Prostate gland (tissue), 2 donors: ENCODE data around the gene ANO6. TPM values are rescaled to one million over a fixed set of nuclear protein-coding genes. Genes with fewer than 3 reads are reported as not detected.
"Not testable (repeated sequence)": the region's sequence is repeated elsewhere in the genome, so short reads cannot be mapped to it uniquely, and the experiment has no call there.

Source experiments
- DNase-seq: peaks from one replicate; pipeline ENCODE4 v3.0.0-alpha.2; 2019; ENCODE audit warnings: low spot score
- H3K27ac ChIP-seq, 2 donors: fragments of 200-600 bp; sonication (generic); 2 replicates each; pipeline ENCODE4 v1.5.1; 2017 to 2019
- H3K27me3 ChIP-seq: fragments of 200-600 bp; sonication (generic); replicated peaks from 2 replicates; pipeline ENCODE4 v1.5.1; 2019; ENCODE audit not compliant: insufficient read depth
- H3K36me3 ChIP-seq, 2 donors: fragments of 200-600 bp; sonication (generic); 1 replicate in 1 of 2; 2 replicates in 1 of 2; pipeline versions ENCODE4 v1.5.1 to v1.8.1; 2017 to 2019
- H3K4me1 ChIP-seq: fragments of 200-600 bp; sonication (generic); replicated peaks from 2 replicates; pipeline ENCODE4 v1.5.1; 2019
- H3K4me3 ChIP-seq, 2 donors: fragments of 200-600 bp; sonication (generic); 2 replicates each; pipeline ENCODE4 v1.5.1; 2017 to 2019
- H3K9me3 ChIP-seq: fragments of 200-600 bp; sonication (generic); 2 replicates; pipeline ENCODE4 v1.5.1; 2017
- POLR2A ChIP-seq: fragments of 450-650 bp; IDR thresholded peaks from one replicate; pipeline ENCODE4 v1.6.1; 2016; ENCODE audit warnings: antibody characterized with exemption, mild to moderate bottlenecking
- POLR2AphosphoS5 ChIP-seq: sonication (generic); formaldehyde crosslinking; IDR thresholded peaks from one replicate; pipeline ENCODE4 v1.6.1; 2017; ENCODE audit warnings: antibody characterized with exemption
- WGBS: methylation state at CpG from one replicate; pipeline ENCODE4 v1.1.5; 2018; 5-methylcytosine and 5-hydroxymethylcytosine counted together
- intact Hi-C: fragments of 100-400 bp; cut with DNase I; formaldehyde crosslinking; loops from one replicate; pipeline ENCODE4 v1.14.2; 2022
- total RNA-seq, 2 donors: library from RNA; depleted of rRNA; stranded (reverse); fragments of >200 nt; gene quantifications; one replicate each; pipeline ENCODE4 v1.1.0, GENCODE V29; 2016
- TF ChIP-seq, protein P1 (sequence below), 4 experiments: fragments of 200-600 bp in 2 of 4; fragments of 450-650 bp in 2 of 4; sonication (generic) in 2 of 4; IDR thresholded peaks; 1 replicate in 3 of 4; 2 replicates in 1 of 4; pipeline ENCODE4 v1.5.1; 2016 to 2019; ENCODE audit warnings: antibody characterized with exemption in 4 of 4, mild to moderate bottlenecking in 2 of 4, moderate library complexity in 2 of 4

ANO6 gene
- total RNA-seq, 2 donors from 2014 or later: 36.8 to 78.8 TPM

- TF ChIP-seq POLR2AphosphoS5: no peak
- TF ChIP-seq POLR2A: no peak
- TF ChIP-seq, protein P1, sequence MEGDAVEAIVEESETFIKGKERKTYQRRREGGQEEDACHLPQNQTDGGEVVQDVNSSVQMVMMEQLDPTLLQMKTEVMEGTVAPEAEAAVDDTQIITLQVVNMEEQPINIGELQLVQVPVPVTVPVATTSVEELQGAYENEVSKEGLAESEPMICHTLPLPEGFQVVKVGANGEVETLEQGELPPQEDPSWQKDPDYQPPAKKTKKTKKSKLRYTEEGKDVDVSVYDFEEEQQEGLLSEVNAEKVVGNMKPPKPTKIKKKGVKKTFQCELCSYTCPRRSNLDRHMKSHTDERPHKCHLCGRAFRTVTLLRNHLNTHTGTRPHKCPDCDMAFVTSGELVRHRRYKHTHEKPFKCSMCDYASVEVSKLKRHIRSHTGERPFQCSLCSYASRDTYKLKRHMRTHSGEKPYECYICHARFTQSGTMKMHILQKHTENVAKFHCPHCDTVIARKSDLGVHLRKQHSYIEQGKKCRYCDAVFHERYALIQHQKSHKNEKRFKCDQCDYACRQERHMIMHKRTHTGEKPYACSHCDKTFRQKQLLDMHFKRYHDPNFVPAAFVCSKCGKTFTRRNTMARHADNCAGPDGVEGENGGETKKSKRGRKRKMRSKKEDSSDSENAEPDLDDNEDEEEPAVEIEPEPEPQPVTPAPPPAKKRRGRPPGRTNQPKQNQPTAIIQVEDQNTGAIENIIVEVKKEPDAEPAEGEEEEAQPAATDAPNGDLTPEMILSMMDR (IDR thresholded peaks at IDR 0.05): no peak
- H3K36me3 ChIP-seq: no peaks in the 10 kb centered on the region
- H3K27ac ChIP-seq: no peak overlapping the region
- WGBS: 94% methylated on average over 4 of the region's 4 CpGs
- H3K4me3 ChIP-seq: no peak overlapping the region
- H3K9me3 ChIP-seq: no peaks in the 10 kb centered on the region
- H3K4me1 ChIP-seq: no peaks in the 10 kb centered on the region
- no peak for DNase-seq
- intact Hi-C loops: no loop called here
- H3K27me3 ChIP-seq: no peaks in the 10 kb centered on the region
Measured at GRCh38 chr12:45260854-45261253, 45.0 kb downstream of the ANO6 start.

DNA sequence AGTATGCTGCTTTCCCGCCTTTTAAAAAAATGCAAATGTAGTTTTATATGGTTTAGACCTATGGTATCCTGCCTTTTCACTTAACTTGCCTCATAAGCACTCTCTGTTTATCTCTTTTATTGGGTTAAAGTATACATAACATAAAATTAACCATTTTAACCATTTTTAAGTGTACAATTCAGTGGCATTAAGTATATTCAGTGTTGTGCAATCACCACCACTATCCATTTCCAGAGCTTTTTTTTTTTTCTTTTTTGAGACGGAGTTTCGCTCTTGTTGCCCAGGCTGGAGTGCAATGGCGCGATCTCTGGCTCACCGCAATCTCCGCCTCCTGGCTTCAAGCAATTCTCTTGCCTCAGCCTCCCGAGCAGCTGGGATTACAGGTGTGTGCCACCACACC lies 46.3 kb downstream of the ANO6 start:
- H3K27ac ChIP-seq, H3K36me3 ChIP-seq, DNase-seq, H3K4me3 ChIP-seq, H3K9me3 ChIP-seq, intact Hi-C loops, H3K4me1 ChIP-seq, H3K27me3 ChIP-seq: not testable (repeated sequence)
- WGBS: 98% methylated on average over 8 of the region's 8 CpGs

DNA sequence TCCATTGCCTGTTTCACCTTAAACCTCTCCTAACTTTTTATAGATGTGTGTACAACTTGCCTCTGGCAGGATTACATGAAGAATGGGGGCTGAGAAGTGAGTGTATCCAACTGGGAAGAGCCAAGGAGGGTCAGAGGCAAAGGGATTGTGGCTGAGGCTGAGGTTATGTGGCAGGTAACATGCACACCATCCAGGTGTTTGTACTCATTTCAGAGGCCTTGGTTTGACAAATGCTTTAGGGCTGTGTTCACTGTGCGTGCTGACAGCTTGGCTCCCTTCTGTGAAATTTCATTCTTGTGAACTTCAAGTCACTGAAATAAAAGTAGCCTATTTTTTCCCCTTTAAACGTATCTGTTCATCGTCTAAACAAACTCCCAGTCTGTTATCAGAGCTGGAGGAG lies 47.7 kb downstream of the ANO6 start:
- WGBS: 66% methylated on average over 3 of the region's 3 CpGs
- TF ChIP-seq POLR2AphosphoS5 (no peak), POLR2A (no peak)
- TF ChIP-seq, protein P1 (IDR thresholded peaks at IDR 0.05): no peak
- Histone ChIP-seq H3K4me1 (no peaks in the 10 kb centered on the region), H3K9me3 (no peaks in the 10 kb centered on the region), H3K27me3 (no peaks in the 10 kb centered on the region), H3K36me3 (no peaks in the 10 kb centered on the region), H3K27ac (no peak overlapping the region), H3K4me3 (no peak overlapping the region)
- DNase-seq: no peak
- intact Hi-C loops: no loop called here

DNA sequence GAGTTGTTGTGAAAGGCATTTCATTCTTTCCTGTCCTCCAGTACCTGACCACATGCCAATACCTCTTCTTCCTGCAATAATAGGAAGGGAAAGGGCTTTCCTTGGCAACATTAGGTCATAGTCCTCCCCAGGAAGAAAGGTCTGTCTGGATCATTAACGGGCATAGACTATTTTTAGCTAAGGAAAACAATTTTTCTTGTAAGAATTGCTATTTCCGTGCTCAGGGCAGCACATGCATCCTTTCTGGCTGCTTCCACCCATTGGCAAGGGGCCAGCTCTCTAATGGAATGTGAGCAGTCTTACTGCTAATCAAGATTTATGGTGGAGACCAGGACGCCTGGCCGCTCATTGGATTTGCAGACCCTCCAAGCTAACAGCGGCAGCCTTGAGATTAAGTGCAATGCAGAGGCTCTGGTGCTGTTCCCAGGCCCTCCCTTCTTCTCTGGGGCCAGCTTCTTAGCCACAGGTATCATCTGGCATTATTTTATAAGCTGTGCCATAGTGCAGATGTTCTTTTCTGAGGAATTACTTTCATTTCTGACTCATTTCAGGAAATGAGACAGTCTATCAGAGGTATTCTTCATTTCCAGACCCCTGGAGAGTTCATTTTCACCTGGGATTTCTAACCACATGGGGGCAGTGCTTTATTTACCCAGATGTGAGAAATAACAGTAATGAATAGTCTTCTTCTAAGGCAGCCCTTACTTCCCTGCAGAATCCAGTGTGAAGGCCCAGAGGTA lies 52.9 kb downstream of the ANO6 start:
- Histone ChIP-seq H3K36me3 (no peaks in the 10 kb centered on the region), H3K27ac (peak overlapping the region; percentile 7 to 22), H3K4me3 (no peak overlapping the region), H3K9me3 (no peaks in the 10 kb centered on the region), H3K27me3 (no peaks in the 10 kb centered on the region), H3K4me1 (no peaks in the 10 kb centered on the region)
- 7% methylated on average over 5 of the region's 5 CpGs for WGBS
- intact Hi-C loops: no loop called here
- peak; percentile 52 for DNase-seq
- peak; percentile 11 for TF ChIP-seq POLR2AphosphoS5
- TF ChIP-seq, protein P1 (IDR thresholded peaks at IDR 0.05): peak; percentile 13 to 44 (median 31)
- TF ChIP-seq POLR2A: no peak

DNA sequence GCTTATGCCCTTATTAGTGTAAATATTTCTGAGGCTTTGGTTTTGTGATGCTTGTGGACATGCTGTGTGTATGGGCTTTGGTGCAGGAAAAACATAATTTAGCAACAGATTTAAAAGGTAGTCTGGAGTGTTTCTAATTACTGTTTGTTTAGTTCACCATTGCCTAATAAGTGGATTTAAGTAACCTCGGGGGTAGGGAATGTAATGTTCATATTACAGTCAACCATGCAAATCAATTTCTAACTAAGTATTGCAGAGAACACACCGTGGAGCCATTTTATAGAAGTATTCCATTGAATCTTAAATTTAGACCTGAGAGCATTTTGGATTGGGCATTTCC lies 53.5 kb downstream of the ANO6 start:
- DNase-seq: no peak
- no peaks in the 10 kb centered on the region for H3K4me1 ChIP-seq
- H3K27me3 ChIP-seq: no peaks in the 10 kb centered on the region
- intact Hi-C loops: no loop called here
- H3K36me3 ChIP-seq: no peaks in the 10 kb centered on the region
- TF ChIP-seq POLR2AphosphoS5: no peak
- no peak for TF ChIP-seq POLR2A
- TF ChIP-seq, protein P1 (IDR thresholded peaks at IDR 0.05): no peak
- 49% methylated on average over 2 of the region's 2 CpGs for WGBS
- H3K27ac ChIP-seq: peak overlapping the region in 1 of 2 donors; percentile 22
- H3K9me3 ChIP-seq: no peaks in the 10 kb centered on the region
- H3K4me3 ChIP-seq: no peak overlapping the region
